ENCODE measurements around the gene MAGI2. TPM values are rescaled to one million over a fixed set of nuclear protein-coding genes. Genes with fewer than 3 reads are reported as not detected.

The MAGI2 gene
- total RNA-seq, 1 donor = 18.8 TPM

DNA sequence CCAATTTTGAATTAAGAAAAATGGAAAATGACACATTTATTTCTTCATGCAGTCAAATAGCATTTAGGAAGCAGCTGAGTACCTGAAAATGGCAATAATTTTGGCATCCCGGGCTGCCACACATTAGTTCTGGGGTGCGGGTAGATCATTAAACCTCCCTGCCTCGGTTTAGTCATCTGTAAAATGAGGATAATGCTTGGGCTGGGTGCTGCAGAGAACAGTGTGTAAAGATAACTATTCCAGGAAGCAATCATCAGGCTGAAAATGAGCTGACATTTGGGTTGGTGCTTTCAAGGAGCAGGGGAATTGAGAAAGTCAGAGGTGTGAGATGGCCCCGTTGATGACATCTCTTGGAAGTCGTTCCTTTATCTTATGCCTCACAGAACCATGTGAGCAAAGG lies 887.7 kb downstream of the MAGI2 start:
- Histone ChIP-seq H4K20me1 (ENCODE audit: insufficient read depth, low read length) (no peaks in the 10 kb centered on the region), H3K79me2 (ENCODE audit: insufficient read depth, low read length) (no peaks in the 10 kb centered on the region), H2AFZ (ENCODE audit: low read length) (no peak overlapping the region), H3K4me3 (ENCODE audit: insufficient read depth, low read length) (no peak overlapping the region), H3K4me1 (ENCODE audit: insufficient read depth, low read length) (no peaks in the 10 kb centered on the region), H3K9me3 (ENCODE audit: low read depth, low read length) (no peaks in the 10 kb centered on the region), H3K4me2 (ENCODE audit: insufficient read depth, low read length) (no peak overlapping the region), H3K27me3 (ENCODE audit: insufficient read depth, low read length) (no peaks in the 10 kb centered on the region), H3K36me3 (ENCODE audit: insufficient read depth, low read length) (no peaks in the 10 kb centered on the region), H3K27ac (ENCODE audit: low read depth, low read length) (no peak overlapping the region)
- no peak for TF ChIP-seq CTCF (IDR thresholded peaks at IDR 0.05; ENCODE audit: extremely low read depth, low read depth, low read length)
- no peak for DNase-seq (ENCODE audit: insufficient read length, low spot score, missing footprints)

- Histone ChIP-seq H3K4me3 (ENCODE audit: insufficient read depth, low read length) (no peak overlapping the region), H2AFZ (ENCODE audit: low read length) (no peak overlapping the region), H3K4me1 (ENCODE audit: insufficient read depth, low read length) (no peaks in the 10 kb centered on the region), H3K9me3 (ENCODE audit: low read depth, low read length) (no peaks in the 10 kb centered on the region), H3K27me3 (ENCODE audit: insufficient read depth, low read length) (no peaks in the 10 kb centered on the region), H3K4me2 (ENCODE audit: insufficient read depth, low read length) (no peak overlapping the region), H4K20me1 (ENCODE audit: insufficient read depth, low read length) (no peaks in the 10 kb centered on the region), H3K27ac (ENCODE audit: low read depth, low read length) (no peak overlapping the region), H3K79me2 (ENCODE audit: insufficient read depth, low read length) (no peaks in the 10 kb centered on the region), H3K36me3 (ENCODE audit: insufficient read depth, low read length) (no peaks in the 10 kb centered on the region)
- TF ChIP-seq CTCF (IDR thresholded peaks at IDR 0.05; ENCODE audit: extremely low read depth, low read depth, low read length) = no peak
- no peak for DNase-seq (ENCODE audit: insufficient read length, low spot score, missing footprints)
Measured at GRCh38 chr7:78563191-78563590, 890.3 kb downstream of the MAGI2 start.

- Histone ChIP-seq H4K20me1 (ENCODE audit: insufficient read depth, low read length) (no peaks in the 10 kb centered on the region), H3K9me3 (ENCODE audit: low read depth, low read length) (no peaks in the 10 kb centered on the region), H3K4me1 (ENCODE audit: insufficient read depth, low read length) (no peaks in the 10 kb centered on the region), H3K79me2 (ENCODE audit: insufficient read depth, low read length) (no peaks in the 10 kb centered on the region), H3K4me3 (ENCODE audit: insufficient read depth, low read length) (no peak overlapping the region), H3K27me3 (ENCODE audit: insufficient read depth, low read length) (no peaks in the 10 kb centered on the region), H3K27ac (ENCODE audit: low read depth, low read length) (no peak overlapping the region), H3K4me2 (ENCODE audit: insufficient read depth, low read length) (no peak overlapping the region), H3K36me3 (ENCODE audit: insufficient read depth, low read length) (no peaks in the 10 kb centered on the region), H2AFZ (ENCODE audit: low read length) (no peak overlapping the region)
- no peak for DNase-seq (ENCODE audit: insufficient read length, low spot score, missing footprints)
- no peak for TF ChIP-seq CTCF (IDR thresholded peaks at IDR 0.05; ENCODE audit: extremely low read depth, low read depth, low read length)
Measured at GRCh38 chr7:78562191-78562590, 891.3 kb downstream of the MAGI2 start.

- no peaks in the 10 kb centered on the region for H4K20me1 ChIP-seq (ENCODE audit: insufficient read depth, low read length)
- H3K4me3 ChIP-seq (ENCODE audit: insufficient read depth, low read length) = no peak overlapping the region
- H2AFZ ChIP-seq (ENCODE audit: low read length) = no peak overlapping the region
- no peak for DNase-seq (ENCODE audit: insufficient read length, low spot score, missing footprints)
- TF ChIP-seq CTCF (IDR thresholded peaks at IDR 0.05; ENCODE audit: extremely low read depth, low read depth, low read length) = no peak
- no peaks in the 10 kb centered on the region for H3K9me3 ChIP-seq (ENCODE audit: low read depth, low read length)
- H3K36me3 ChIP-seq (ENCODE audit: insufficient read depth, low read length) = no peaks in the 10 kb centered on the region
- no peak overlapping the region for H3K27ac ChIP-seq (ENCODE audit: low read depth, low read length)
- H3K27me3 ChIP-seq (ENCODE audit: insufficient read depth, low read length) = no peaks in the 10 kb centered on the region
- no peaks in the 10 kb centered on the region for H3K79me2 ChIP-seq (ENCODE audit: insufficient read depth, low read length)
- no peak overlapping the region for H3K4me2 ChIP-seq (ENCODE audit: insufficient read depth, low read length)
- H3K4me1 ChIP-seq (ENCODE audit: insufficient read depth, low read length) = no peaks in the 10 kb centered on the region
Measured at GRCh38 chr7:78558566-78558965, 894.9 kb downstream of the MAGI2 start.

Data from osteoblast (primary cell).